ENCODE data around the gene ATP11A. TPM values are rescaled to one million over a fixed set of nuclear protein-coding genes. Genes with fewer than 3 reads are reported as not detected.

Gene ATP11A
- total RNA-seq, 1 donor from 2014 or later: 11.5 TPM

DNA sequence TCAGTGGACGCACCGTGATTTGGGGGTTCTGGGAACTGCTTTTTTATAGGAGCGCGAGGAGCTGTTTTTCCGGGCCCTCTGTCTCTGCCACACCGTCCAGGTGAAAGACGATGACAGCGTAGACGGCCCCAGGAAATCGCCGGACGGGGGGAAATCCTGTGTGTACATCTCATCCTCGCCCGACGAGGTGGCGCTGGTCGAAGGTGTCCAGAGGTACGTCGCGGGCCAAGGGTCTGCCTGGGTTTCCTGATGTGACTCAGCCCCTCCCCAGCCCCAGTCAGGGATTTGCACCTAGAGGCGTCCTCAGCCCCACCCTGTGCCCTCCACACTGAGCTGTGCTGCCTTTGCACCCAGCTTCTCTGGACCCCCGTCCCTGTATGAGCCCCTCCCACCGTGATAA, 143.0 kb downstream of the ATP11A start:
- Histone ChIP-seq H3K27ac (ENCODE audit: low read depth, low read length) (no peak overlapping the region), H3K4me3 (ENCODE audit: low read length in 3 of 3) (no peak overlapping the region), H3K4me1 (ENCODE audit: control insufficient read depth in 3 of 3, insufficient read depth in 3 of 3, low read length in 3 of 3) (peaks cover 0 to 2% (median 0%) of the 10 kb centered on the region in 3 donors), H3K36me3 (ENCODE audit: control insufficient read depth in 3 of 3, insufficient read depth in 3 of 3, low read length in 3 of 3) (peaks cover 48 to 73% (median 65%) of the 10 kb centered on the region in 3 donors), H3K27me3 (ENCODE audit: control insufficient read depth in 3 of 3, insufficient read depth in 3 of 3, low read length in 3 of 3) (no peaks in the 10 kb centered on the region), H3K9me3 (ENCODE audit: control insufficient read depth in 3 of 3, low read length in 3 of 3) (no peaks in the 10 kb centered on the region), H3K9ac (ENCODE audit: low read depth in 1 of 3, low read length in 3 of 3) (no peak overlapping the region)

DNA sequence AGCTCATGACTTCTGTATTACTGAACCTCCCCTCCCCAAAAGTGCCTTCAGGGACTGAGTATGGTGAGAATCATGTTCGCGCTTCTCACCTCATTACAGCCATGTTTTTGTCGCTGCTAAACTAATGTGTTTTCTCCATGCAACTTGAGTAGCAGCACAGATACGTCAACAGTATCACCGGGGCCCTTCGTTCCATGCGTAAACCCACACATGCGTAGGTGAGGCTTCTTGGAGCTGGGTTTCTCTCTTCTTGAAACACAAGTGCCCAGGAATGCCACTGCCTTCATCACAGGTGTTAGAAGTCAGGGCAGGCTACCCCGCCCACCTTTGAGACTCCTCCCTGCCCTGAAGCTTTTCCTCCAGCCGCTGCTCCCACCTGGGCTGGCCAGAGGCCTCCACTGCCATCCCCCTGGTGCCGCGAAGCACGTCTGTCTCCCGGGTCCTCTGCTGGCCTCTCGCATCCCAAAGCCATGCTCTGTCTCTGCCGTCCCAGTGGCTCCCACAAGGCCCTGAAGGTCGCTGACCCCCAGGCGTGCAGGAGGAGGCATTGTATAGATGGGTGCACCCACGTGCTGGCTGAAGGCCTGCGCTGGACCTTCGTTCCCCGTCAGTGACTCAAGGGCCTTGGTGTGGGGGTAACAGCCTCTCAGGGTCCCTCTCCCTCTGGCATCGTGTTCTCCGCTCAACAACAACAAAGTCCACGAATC, 143.9 kb downstream of the ATP11A start:
- Histone ChIP-seq H3K27me3 (ENCODE audit: control insufficient read depth in 3 of 3, insufficient read depth in 3 of 3, low read length in 3 of 3) (no peaks in the 10 kb centered on the region), H3K36me3 (ENCODE audit: control insufficient read depth in 3 of 3, insufficient read depth in 3 of 3, low read length in 3 of 3) (peaks cover 46 to 74% (median 65%) of the 10 kb centered on the region in 3 donors), H3K4me1 (ENCODE audit: control insufficient read depth in 3 of 3, insufficient read depth in 3 of 3, low read length in 3 of 3) (peaks cover 0 to 2% (median 0%) of the 10 kb centered on the region in 3 donors), H3K9ac (ENCODE audit: low read depth in 1 of 3, low read length in 3 of 3) (no peak overlapping the region), H3K27ac (ENCODE audit: low read depth, low read length) (no peak overlapping the region), H3K9me3 (ENCODE audit: control insufficient read depth in 3 of 3, low read length in 3 of 3) (no peaks in the 10 kb centered on the region), H3K4me3 (ENCODE audit: low read length in 3 of 3) (no peak overlapping the region)

DNA sequence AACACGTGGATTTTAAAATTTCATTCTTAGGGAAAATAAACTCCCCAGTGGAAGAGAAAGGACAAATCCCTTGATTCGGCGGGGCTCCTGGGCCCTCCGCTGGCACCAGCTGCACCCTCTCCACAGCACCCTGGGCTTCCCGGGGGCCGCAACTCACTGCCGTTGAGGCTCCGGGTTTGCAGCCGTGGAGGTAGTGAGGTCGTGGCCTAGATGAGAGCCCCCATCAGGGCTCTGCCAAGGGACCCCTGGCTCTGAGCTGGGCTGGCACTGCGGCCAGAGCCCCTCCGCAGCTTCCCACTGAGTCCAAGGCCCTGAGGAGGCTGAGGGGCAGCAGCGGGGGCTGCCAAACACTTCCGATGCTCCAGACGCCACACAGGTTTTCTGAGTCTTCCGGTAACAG, 145.5 kb downstream of the ATP11A start:
- H3K4me3 ChIP-seq (ENCODE audit: low read length in 3 of 3): no peak overlapping the region
- H3K36me3 ChIP-seq (ENCODE audit: control insufficient read depth in 3 of 3, insufficient read depth in 3 of 3, low read length in 3 of 3): peaks cover 50 to 70% (median 61%) of the 10 kb centered on the region in 3 donors
- no peak overlapping the region for H3K27ac ChIP-seq (ENCODE audit: low read depth, low read length)

DNA sequence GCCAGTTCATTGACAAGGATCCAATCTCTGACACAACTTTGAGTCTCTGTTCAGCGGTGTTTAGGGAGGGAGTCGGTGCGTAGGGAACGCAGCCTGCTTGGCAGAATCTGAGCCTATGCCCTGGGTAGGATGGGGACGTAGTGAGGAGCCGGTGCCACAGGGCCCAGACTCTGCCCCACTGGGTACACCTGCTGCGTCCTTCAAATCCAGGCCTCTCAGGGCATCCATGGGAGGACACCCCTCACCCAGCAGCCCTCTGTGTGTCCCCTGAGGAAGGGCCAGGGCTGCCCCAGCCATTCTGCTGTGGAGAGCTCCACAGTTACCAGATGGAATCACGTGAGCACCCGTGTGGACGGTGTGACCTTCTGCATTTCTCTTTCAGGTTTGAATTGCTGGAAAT, 146.0 kb downstream of the ATP11A start:
- Histone ChIP-seq H3K4me1 (ENCODE audit: control insufficient read depth in 3 of 3, insufficient read depth in 3 of 3, low read length in 3 of 3) (peaks cover 0 to 2% (median 0%) of the 10 kb centered on the region in 3 donors), H3K9ac (ENCODE audit: low read depth in 1 of 3, low read length in 3 of 3) (no peak overlapping the region), H3K27ac (ENCODE audit: low read depth, low read length) (no peak overlapping the region), H3K9me3 (ENCODE audit: control insufficient read depth in 3 of 3, low read length in 3 of 3) (no peaks in the 10 kb centered on the region), H3K27me3 (ENCODE audit: control insufficient read depth in 3 of 3, insufficient read depth in 3 of 3, low read length in 3 of 3) (no peaks in the 10 kb centered on the region), H3K4me3 (ENCODE audit: low read length in 3 of 3) (no peak overlapping the region), H3K36me3 (ENCODE audit: control insufficient read depth in 3 of 3, insufficient read depth in 3 of 3, low read length in 3 of 3) (peaks cover 50 to 67% (median 61%) of the 10 kb centered on the region in 3 donors)

More for the DNA sequence above, 145.5 kb downstream of the ATP11A start:
- Histone ChIP-seq H3K4me1 (ENCODE audit: control insufficient read depth in 3 of 3, insufficient read depth in 3 of 3, low read length in 3 of 3) (peaks cover 0 to 2% (median 0%) of the 10 kb centered on the region in 3 donors), H3K9ac (ENCODE audit: low read depth in 1 of 3, low read length in 3 of 3) (no peak overlapping the region), H3K9me3 (ENCODE audit: control insufficient read depth in 3 of 3, low read length in 3 of 3) (no peaks in the 10 kb centered on the region), H3K27me3 (ENCODE audit: control insufficient read depth in 3 of 3, insufficient read depth in 3 of 3, low read length in 3 of 3) (no peaks in the 10 kb centered on the region)

DNA sequence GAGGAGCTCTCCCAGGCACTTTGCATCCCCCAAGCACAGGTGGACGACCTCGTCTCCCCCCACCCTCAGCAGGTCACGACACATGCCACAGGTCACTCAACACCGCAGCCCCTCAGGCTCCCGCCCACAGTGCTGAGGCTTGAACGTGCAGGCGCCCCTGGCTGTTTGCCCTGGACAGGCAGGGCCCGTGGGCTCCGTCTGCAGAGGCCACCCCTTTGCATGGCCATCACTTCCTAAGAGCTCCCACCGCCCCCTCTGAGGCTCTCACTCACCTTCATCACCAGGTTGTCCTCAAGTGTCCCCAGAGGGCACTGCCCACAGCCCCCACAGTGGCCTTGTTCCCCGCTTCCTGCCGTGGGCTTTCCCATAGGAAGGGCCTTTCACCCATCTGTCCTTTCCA, 147.1 kb downstream of the ATP11A start:
- Histone ChIP-seq H3K9ac (ENCODE audit: low read depth in 1 of 3, low read length in 3 of 3) (no peak overlapping the region), H3K36me3 (ENCODE audit: control insufficient read depth in 3 of 3, insufficient read depth in 3 of 3, low read length in 3 of 3) (peaks cover 40 to 56% (median 52%) of the 10 kb centered on the region in 3 donors)

DNA sequence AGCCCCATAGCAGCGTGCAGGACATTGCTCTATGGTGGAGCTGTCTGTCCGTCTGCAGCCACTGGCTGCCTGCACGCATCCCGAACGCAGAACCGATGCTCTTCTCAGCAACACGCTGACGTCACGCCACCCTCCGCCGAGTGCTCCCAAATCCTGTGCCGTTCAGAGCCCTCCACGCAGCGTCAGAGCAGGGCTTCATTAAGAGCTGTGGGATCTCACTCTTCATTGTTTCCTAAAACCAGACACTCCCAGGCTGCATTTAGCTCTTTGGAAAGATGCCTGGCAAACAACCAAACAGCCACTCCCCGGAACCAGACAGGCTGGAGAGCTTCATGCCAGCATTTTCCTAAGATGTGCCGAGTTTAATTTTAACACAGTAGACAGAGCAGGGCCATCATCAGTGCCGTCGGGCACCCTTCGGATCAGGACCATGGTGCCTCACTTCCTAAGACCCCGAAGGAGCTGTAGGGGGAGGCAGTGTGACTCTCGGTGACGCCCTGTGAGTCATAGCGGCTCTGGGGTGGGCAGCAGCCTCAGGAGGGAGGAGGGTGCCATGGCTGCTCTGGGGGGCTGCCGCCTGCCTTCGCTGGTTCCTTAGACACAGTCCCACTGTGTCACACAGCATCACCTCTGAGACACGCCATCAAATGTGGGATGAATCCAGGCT, 147.7 kb downstream of the ATP11A start:
- H3K9ac ChIP-seq (ENCODE audit: low read depth in 1 of 3, low read length in 3 of 3): no peak overlapping the region
- no peaks in the 10 kb centered on the region for H3K27me3 ChIP-seq (ENCODE audit: control insufficient read depth in 3 of 3, insufficient read depth in 3 of 3, low read length in 3 of 3)
- no peaks in the 10 kb centered on the region for H3K9me3 ChIP-seq (ENCODE audit: control insufficient read depth in 3 of 3, low read length in 3 of 3)
- no peak overlapping the region for H3K27ac ChIP-seq (ENCODE audit: low read depth, low read length)
- no peak overlapping the region for H3K4me3 ChIP-seq (ENCODE audit: low read length in 3 of 3)
- H3K36me3 ChIP-seq (ENCODE audit: control insufficient read depth in 3 of 3, insufficient read depth in 3 of 3, low read length in 3 of 3): peaks cover 37 to 50% (median 46%) of the 10 kb centered on the region in 3 donors
- peaks cover 0 to 6% (median 6%) of the 10 kb centered on the region in 3 donors for H3K4me1 ChIP-seq (ENCODE audit: control insufficient read depth in 3 of 3, insufficient read depth in 3 of 3, low read length in 3 of 3)

More for the DNA sequence above, 147.1 kb downstream of the ATP11A start:
- Histone ChIP-seq H3K4me3 (ENCODE audit: low read length in 3 of 3) (no peak overlapping the region), H3K9me3 (ENCODE audit: control insufficient read depth in 3 of 3, low read length in 3 of 3) (no peaks in the 10 kb centered on the region), H3K27me3 (ENCODE audit: control insufficient read depth in 3 of 3, insufficient read depth in 3 of 3, low read length in 3 of 3) (no peaks in the 10 kb centered on the region), H3K27ac (ENCODE audit: low read depth, low read length) (no peak overlapping the region), H3K4me1 (ENCODE audit: control insufficient read depth in 3 of 3, insufficient read depth in 3 of 3, low read length in 3 of 3) (peaks cover 0 to 6% (median 6%) of the 10 kb centered on the region in 3 donors)

DNA sequence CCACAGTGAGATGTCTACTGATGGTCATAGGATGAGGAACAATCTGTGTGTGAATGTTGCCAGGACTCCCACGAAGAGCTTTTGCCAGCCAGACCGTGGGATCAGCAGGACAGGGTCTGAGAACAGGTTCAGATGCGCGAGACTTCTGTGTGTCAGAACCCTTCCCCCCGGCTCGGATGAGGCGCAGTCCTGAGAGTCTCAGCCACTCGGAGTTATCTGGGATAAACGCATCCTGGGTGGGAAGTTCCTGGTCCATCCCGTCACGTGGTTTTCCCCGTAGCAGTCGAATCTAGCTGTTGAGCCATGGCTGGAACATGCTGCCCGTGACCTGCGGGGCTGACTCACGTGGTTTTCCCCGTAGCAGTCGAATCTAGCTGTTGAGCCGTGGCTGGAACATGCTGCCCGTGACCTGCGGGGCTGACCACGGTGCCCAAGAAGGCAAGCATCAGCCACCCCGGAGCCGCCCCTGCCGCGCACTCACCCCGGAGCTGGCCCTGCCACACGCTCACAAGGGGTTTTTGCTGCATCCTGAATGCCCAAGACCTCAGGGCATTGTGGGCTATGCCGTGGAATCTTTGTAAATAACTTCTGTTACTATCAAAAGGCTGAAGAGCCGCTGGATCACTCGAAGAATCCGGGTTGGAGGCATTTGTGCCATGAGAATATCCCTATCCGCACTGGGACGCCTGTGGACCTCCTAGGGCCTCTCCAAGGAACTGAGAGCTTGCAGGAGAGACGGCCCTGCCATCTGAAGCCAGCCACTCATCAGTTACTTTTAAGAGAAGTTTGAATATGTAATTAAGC, 148.4 kb downstream of the ATP11A start:
- no peaks in the 10 kb centered on the region for H3K9me3 ChIP-seq (ENCODE audit: control insufficient read depth in 3 of 3, low read length in 3 of 3)
- no peak overlapping the region for H3K9ac ChIP-seq (ENCODE audit: low read depth in 1 of 3, low read length in 3 of 3)
- H3K4me1 ChIP-seq (ENCODE audit: control insufficient read depth in 3 of 3, insufficient read depth in 3 of 3, low read length in 3 of 3): peaks cover 0 to 6% (median 6%) of the 10 kb centered on the region in 3 donors
- H3K4me3 ChIP-seq (ENCODE audit: low read length in 3 of 3): no peak overlapping the region
- H3K36me3 ChIP-seq (ENCODE audit: control insufficient read depth in 3 of 3, insufficient read depth in 3 of 3, low read length in 3 of 3): peaks cover 33 to 44% (median 44%) of the 10 kb centered on the region in 3 donors
- no peaks in the 10 kb centered on the region for H3K27me3 ChIP-seq (ENCODE audit: control insufficient read depth in 3 of 3, insufficient read depth in 3 of 3, low read length in 3 of 3)
- no peak overlapping the region for H3K27ac ChIP-seq (ENCODE audit: low read depth, low read length)

DNA sequence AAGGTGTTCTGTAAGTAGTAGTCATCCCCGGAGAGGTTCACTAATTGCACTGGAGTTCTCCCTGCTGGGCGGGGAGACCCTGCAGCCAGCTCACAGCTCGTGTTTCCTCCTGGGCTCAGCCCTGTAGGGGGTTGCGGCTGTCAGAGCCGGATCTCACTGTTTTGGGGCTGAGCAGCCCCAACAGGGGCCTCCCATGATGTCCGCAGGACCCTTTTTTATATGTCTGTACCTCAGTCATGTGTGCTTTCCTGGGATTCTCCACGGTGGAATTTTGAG, 148.9 kb downstream of the ATP11A start:
- Histone ChIP-seq H3K9ac (ENCODE audit: low read depth in 1 of 3, low read length in 3 of 3) (no peak overlapping the region), H3K27me3 (ENCODE audit: control insufficient read depth in 3 of 3, insufficient read depth in 3 of 3, low read length in 3 of 3) (no peaks in the 10 kb centered on the region), H3K27ac (ENCODE audit: low read depth, low read length) (no peak overlapping the region), H3K4me1 (ENCODE audit: control insufficient read depth in 3 of 3, insufficient read depth in 3 of 3, low read length in 3 of 3) (peaks cover 0 to 6% (median 6%) of the 10 kb centered on the region in 3 donors), H3K36me3 (ENCODE audit: control insufficient read depth in 3 of 3, insufficient read depth in 3 of 3, low read length in 3 of 3) (peaks cover 35 to 45% (median 44%) of the 10 kb centered on the region in 3 donors), H3K4me3 (ENCODE audit: low read length in 3 of 3) (no peak overlapping the region), H3K9me3 (ENCODE audit: control insufficient read depth in 3 of 3, low read length in 3 of 3) (no peaks in the 10 kb centered on the region)

DNA sequence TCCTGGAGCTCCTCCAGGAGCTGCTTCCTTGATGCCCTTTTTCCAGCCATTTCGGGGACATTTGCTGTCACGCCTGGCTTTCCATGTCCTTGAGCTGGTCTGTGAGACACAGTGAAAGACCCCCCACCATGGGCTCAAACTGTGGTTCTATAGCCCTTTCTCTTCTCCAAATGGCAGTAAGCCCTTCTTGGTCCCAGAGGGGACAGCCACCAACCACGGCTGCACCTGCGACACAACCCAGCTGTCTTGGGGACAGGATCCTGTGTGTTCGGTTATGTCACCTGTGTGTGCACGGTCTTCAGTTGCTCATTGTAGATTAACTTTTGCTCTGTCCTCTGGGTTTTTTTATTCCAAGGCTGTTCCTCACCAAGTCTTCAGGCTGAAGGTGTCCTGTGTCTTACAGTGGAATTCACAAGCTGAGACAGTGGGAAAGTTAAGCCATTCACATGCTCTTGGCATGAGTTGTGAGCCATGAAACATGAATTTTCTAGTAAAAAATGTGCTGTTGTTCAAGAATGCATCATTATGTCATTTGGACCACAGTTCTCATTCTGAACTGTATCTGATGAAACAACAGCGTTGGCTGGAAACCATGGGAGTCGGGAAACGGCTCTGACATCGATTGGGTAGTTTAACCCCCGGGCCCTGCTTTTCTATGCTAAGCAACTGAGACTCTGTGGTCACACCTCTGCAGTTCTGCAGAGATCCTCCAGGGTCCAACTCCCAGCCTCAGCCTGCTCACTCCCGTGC, 149.7 kb downstream of the ATP11A start:
- Histone ChIP-seq H3K4me3 (ENCODE audit: low read length in 3 of 3) (no peak overlapping the region), H3K4me1 (ENCODE audit: control insufficient read depth in 3 of 3, insufficient read depth in 3 of 3, low read length in 3 of 3) (peaks cover 0 to 6% (median 6%) of the 10 kb centered on the region in 3 donors), H3K27ac (ENCODE audit: low read depth, low read length) (no peak overlapping the region), H3K9me3 (ENCODE audit: control insufficient read depth in 3 of 3, low read length in 3 of 3) (no peaks in the 10 kb centered on the region), H3K27me3 (ENCODE audit: control insufficient read depth in 3 of 3, insufficient read depth in 3 of 3, low read length in 3 of 3) (no peaks in the 10 kb centered on the region), H3K9ac (ENCODE audit: low read depth in 1 of 3, low read length in 3 of 3) (no peak overlapping the region), H3K36me3 (ENCODE audit: control insufficient read depth in 3 of 3, insufficient read depth in 3 of 3, low read length in 3 of 3) (peaks cover 35 to 46% (median 46%) of the 10 kb centered on the region in 3 donors)

Data from skeletal muscle tissue (tissue), 4 donors.